Measurements from ENCODE around the gene CMTM1. TPM values are rescaled to one million over a fixed set of nuclear protein-coding genes. Genes with fewer than 3 reads are reported as not detected.

CMTM1 gene
- total RNA-seq, 1 experiment from 2014 or later: 5.6 TPM

GRCh38 chr16:66547101-66547989 is 18.9 kb upstream of the CMTM1 start:
- Mint-ChIP-seq H3K27ac (ENCODE audit: unreplicated experiment) (no peak overlapping the region), H3K4me3 (ENCODE audit: unreplicated experiment) (no peak overlapping the region), H3K4me1 (ENCODE audit: low read depth, unreplicated experiment) (peaks cover 17% of the 10 kb centered on the region), H3K27me3 (ENCODE audit: insufficient read depth, unreplicated experiment) (no peaks in the 10 kb centered on the region), H3K9me3 (ENCODE audit: unreplicated experiment) (no peaks in the 10 kb centered on the region), H3K36me3 (ENCODE audit: insufficient read depth, unreplicated experiment) (peaks cover 15% of the 10 kb centered on the region)
- peaks cover 22% of the 10 kb centered on the region for H3K4me1 ChIP-seq
- CTCF ChIA-PET: no interaction called here
- no peaks in the 10 kb centered on the region for H3K36me3 ChIP-seq (ENCODE audit: control insufficient read depth, insufficient read depth, low read length)
- H3K27me3 ChIP-seq (replicated peaks; ENCODE audit: control insufficient read depth, insufficient read depth, low read length): no peaks in the 10 kb centered on the region
- no peak overlapping the region for H3K4me3 ChIP-seq (ENCODE audit: low read depth, low read length)
- no peak for DNase-seq
- H3K9me3 ChIP-seq: no peaks in the 10 kb centered on the region
- BruUV-seq (replicated peaks): no TSS peak
- POLR2A ChIA-PET: interaction anchor here (0.5 kb wide), 1 partner anchor 96 kb away, joined by 4 read pairs; no protein-coding TSS in a partner anchor
- intact Hi-C loops (cut with micrococcal nuclease; ENCODE audit: unreplicated experiment): no loop called here
- no peak for TF ChIP-seq CTCF (IDR thresholded peaks at IDR 0.05; ENCODE audit: insufficient read depth in 1 of 2, low read depth in 1 of 2, low read length in 1 of 2, severe bottlenecking in 1 of 2, unreplicated experiment in 1 of 2)

GRCh38 chr16:66548068-66548467 is 18.2 kb upstream of the CMTM1 start:
- no TSS peak for BruUV-seq (replicated peaks)
- no peaks in the 10 kb centered on the region for H3K9me3 Mint-ChIP-seq (ENCODE audit: unreplicated experiment)
- Histone ChIP-seq H3K4me3 (ENCODE audit: low read depth, low read length) (no peak overlapping the region), H3K36me3 (ENCODE audit: control insufficient read depth, insufficient read depth, low read length) (no peaks in the 10 kb centered on the region), H3K9me3 (no peaks in the 10 kb centered on the region), H3K4me1 (peaks cover 22% of the 10 kb centered on the region), H3K27me3 (replicated peaks; ENCODE audit: control insufficient read depth, insufficient read depth, low read length) (no peaks in the 10 kb centered on the region)
- ChIA-PET CTCF (no interaction called here), POLR2A (interaction anchor here (0.5 kb wide), 1 partner anchor 97 kb away, joined by 4 read pairs; no protein-coding TSS in a partner anchor)
- no peak overlapping the region for H3K27ac Mint-ChIP-seq (ENCODE audit: unreplicated experiment)
- H3K36me3 Mint-ChIP-seq (ENCODE audit: insufficient read depth, unreplicated experiment): peaks cover 22% of the 10 kb centered on the region
- H3K4me3 Mint-ChIP-seq (ENCODE audit: unreplicated experiment): peak overlapping the region; percentile 27
- H3K27me3 Mint-ChIP-seq (ENCODE audit: insufficient read depth, unreplicated experiment): no peaks in the 10 kb centered on the region
- no peak for DNase-seq
- H3K4me1 Mint-ChIP-seq (ENCODE audit: low read depth, unreplicated experiment): peaks cover 18% of the 10 kb centered on the region
- TF ChIP-seq CTCF (IDR thresholded peaks at IDR 0.05; ENCODE audit: insufficient read depth in 1 of 2, low read depth in 1 of 2, low read length in 1 of 2, severe bottlenecking in 1 of 2, unreplicated experiment in 1 of 2): no peak
- intact Hi-C loops (cut with micrococcal nuclease; ENCODE audit: unreplicated experiment): no loop called here

- BruUV-seq (replicated peaks): no TSS peak
- POLR2A ChIA-PET: no interaction called here
- Histone ChIP-seq H3K36me3 (ENCODE audit: control insufficient read depth, insufficient read depth, low read length) (no peaks in the 10 kb centered on the region), H3K9me3 (no peaks in the 10 kb centered on the region), H3K4me3 (ENCODE audit: low read depth, low read length) (peak overlapping the region; percentile 70; the same call in 1 of the 2 replicates), H3K4me1 (peaks cover 27% of the 10 kb centered on the region), H3K27me3 (replicated peaks; ENCODE audit: control insufficient read depth, insufficient read depth, low read length) (no peaks in the 10 kb centered on the region)
- DNase-seq: no peak
- no peaks in the 10 kb centered on the region for H3K9me3 Mint-ChIP-seq (ENCODE audit: unreplicated experiment)
- H3K4me1 Mint-ChIP-seq (ENCODE audit: low read depth, unreplicated experiment): peaks cover 26% of the 10 kb centered on the region
- H3K4me3 Mint-ChIP-seq (ENCODE audit: unreplicated experiment): peak overlapping the region; percentile 76
- intact Hi-C loops (cut with micrococcal nuclease; ENCODE audit: unreplicated experiment): no loop called here
- TF ChIP-seq CTCF (IDR thresholded peaks at IDR 0.05; ENCODE audit: insufficient read depth in 1 of 2, low read depth in 1 of 2, low read length in 1 of 2, severe bottlenecking in 1 of 2, unreplicated experiment in 1 of 2): no peak
- H3K36me3 Mint-ChIP-seq (ENCODE audit: insufficient read depth, unreplicated experiment): peaks cover 30% of the 10 kb centered on the region
- CTCF ChIA-PET: no interaction called here
- no peaks in the 10 kb centered on the region for H3K27me3 Mint-ChIP-seq (ENCODE audit: insufficient read depth, unreplicated experiment)
- peak overlapping the region; percentile 13 for H3K27ac Mint-ChIP-seq (ENCODE audit: unreplicated experiment)
Observed at GRCh38 chr16:66548868-66549267, 17.4 kb upstream of the CMTM1 start.
